Immature natural killer cell (primary cell): ENCODE results near the gene OSBPL6. TPM values are rescaled to one million over a fixed set of nuclear protein-coding genes. Genes with fewer than 3 reads are reported as not detected.
A peak's percentile ranks its signal among the peaks of the same experiment; 100 is the strongest.

ENCODE experiments used
- DNase-seq, 3 donors: peaks; one replicate each; pipeline ENCODE4 v3.0.0; 2022; ENCODE audit warnings: mixed read lengths in 1 of 3
- H3K27ac Mint-ChIP-seq, 6 donors: one replicate each; pipeline ENCODE4 v1.8.0; 2020; ENCODE audit warnings: mixed read lengths in 6 of 6, mild to moderate bottlenecking in 5 of 6, inconsistent platforms in 4 of 6, moderate library complexity in 3 of 6
- H3K27me3 Mint-ChIP-seq, 3 donors: one replicate each; pipeline ENCODE4 v1.8.0; 2020 to 2021; ENCODE audit warnings: low read depth in 3 of 3, mild to moderate bottlenecking in 3 of 3, mixed read lengths in 3 of 3, moderate library complexity in 3 of 3, inconsistent platforms in 1 of 3
- H3K36me3 Mint-ChIP-seq, 3 donors: one replicate each; pipeline ENCODE4 v1.8.0; 2020; ENCODE audit warnings: mixed read lengths in 3 of 3, inconsistent platforms in 2 of 3, mild to moderate bottlenecking in 2 of 3
- H3K4me1 Mint-ChIP-seq, 2 donors: one replicate each; pipeline ENCODE4 v1.8.0; 2020; ENCODE audit warnings: inconsistent platforms in 2 of 2, mild to moderate bottlenecking in 2 of 2, mixed read lengths in 2 of 2, moderate library complexity in 1 of 2
- H3K4me3 Mint-ChIP-seq, 5 donors: one replicate each; pipeline ENCODE4 v1.8.0; 2020; ENCODE audit warnings: mild to moderate bottlenecking in 5 of 5, mixed read lengths in 5 of 5, inconsistent platforms in 3 of 5, moderate library complexity in 3 of 5
- H3K9me3 Mint-ChIP-seq, 6 donors: one replicate each; pipeline ENCODE4 v1.8.0; 2020; ENCODE audit warnings: mild to moderate bottlenecking in 6 of 6, mixed read lengths in 6 of 6, inconsistent platforms in 4 of 6, moderate library complexity in 3 of 6
- polyA plus RNA-seq, 3 donors: library from polyadenylated mRNA; unstranded; fragments of 300-500 nt; fragmentation: Illumina TruSeq; gene quantifications; one replicate each; pipeline ENCODE4 v1.2.3, GENCODE V29; 2021

The OSBPL6 gene
- polyA plus RNA-seq, 3 donors from 2014 or later, result not detected

- Mint-ChIP-seq H3K27me3 (no peaks in the 10 kb centered on the region), H3K36me3 (peaks cover 28 to 55% (median 31%) of the 10 kb centered on the region in 3 donors), H3K27ac (no peak overlapping the region)
These were observed 242.3 kb downstream of the OSBPL6 start for GRCh38 chr2:178436662-178437061.

GRCh38 chr2:178441426-178441825, 247.1 kb downstream of the OSBPL6 start:
- no peak overlapping the region for H3K27ac Mint-ChIP-seq
- H3K27me3 Mint-ChIP-seq, result no peaks in the 10 kb centered on the region
- H3K4me3 Mint-ChIP-seq, result no peak overlapping the region
- H3K36me3 Mint-ChIP-seq, result peaks cover 22 to 57% (median 38%) of the 10 kb centered on the region in 3 donors
- no peak for DNase-seq
- H3K9me3 Mint-ChIP-seq, result no peaks in the 10 kb centered on the region
- no peaks in the 10 kb centered on the region for H3K4me1 Mint-ChIP-seq

More at GRCh38 chr2:178436662-178437061, 242.3 kb downstream of the OSBPL6 start:
- no peak for DNase-seq
- no peaks in the 10 kb centered on the region for H3K4me1 Mint-ChIP-seq
- H3K9me3 Mint-ChIP-seq, result no peaks in the 10 kb centered on the region
- H3K4me3 Mint-ChIP-seq, result no peak overlapping the region

- H3K27ac Mint-ChIP-seq, result peak overlapping the region in 5 of 6 donors; percentile 58 to 83 (median 77)
- peak overlapping the region; percentile 23 to 84 (median 33) for H3K4me3 Mint-ChIP-seq
- H3K4me1 Mint-ChIP-seq, result peaks cover 24 to 32% of the 10 kb centered on the region in 2 donors
- DNase-seq, result no peak
- peaks cover 13 to 27% (median 15%) of the 10 kb centered on the region in 3 donors for H3K36me3 Mint-ChIP-seq
- no peaks in the 10 kb centered on the region for H3K9me3 Mint-ChIP-seq
- H3K27me3 Mint-ChIP-seq, result peaks cover 10 to 15% (median 12%) of the 10 kb centered on the region in 3 donors
These were observed 254.8 kb downstream of the OSBPL6 start for GRCh38 chr2:178448968-178449661.

- no peak for DNase-seq
- Mint-ChIP-seq H3K27ac (peak overlapping the region; percentile 77 to 90 (median 84)), H3K27me3 (peaks cover 10 to 17% (median 12%) of the 10 kb centered on the region in 3 donors), H3K4me1 (peaks cover 24 to 32% of the 10 kb centered on the region in 2 donors), H3K9me3 (no peaks in the 10 kb centered on the region), H3K36me3 (peaks cover 7 to 21% (median 8%) of the 10 kb centered on the region in 3 donors), H3K4me3 (peak overlapping the region; percentile 79 to 86 (median 84))
These were observed 255.6 kb downstream of the OSBPL6 start for GRCh38 chr2:178449700-178450523.

- Mint-ChIP-seq H3K4me1 (peaks cover 24 to 32% of the 10 kb centered on the region in 2 donors), H3K9me3 (no peaks in the 10 kb centered on the region), H3K36me3 (peaks cover 4 to 17% (median 4%) of the 10 kb centered on the region in 3 donors), H3K27me3 (peaks cover 10 to 17% (median 12%) of the 10 kb centered on the region in 3 donors), H3K27ac (peak overlapping the region; percentile 77 to 90 (median 84)), H3K4me3 (peak overlapping the region; percentile 79 to 86 (median 84))
- no peak for DNase-seq
These were observed 256.1 kb downstream of the OSBPL6 start for GRCh38 chr2:178450524-178450773.

GRCh38 chr2:178450774-178451525, 256.6 kb downstream of the OSBPL6 start, which contains the start of the genes PJVK and PRKRA:
TSS of gene PJVK (plus strand) at chr2:178451378. CDS start at chr2:178453410, 2,032 bp downstream.
TSS of gene PRKRA (minus strand) at chr2:178451175. CDS start at chr2:178451030, 145 bp downstream.
- Mint-ChIP-seq H3K27me3 (peaks cover 10 to 17% (median 12%) of the 10 kb centered on the region in 3 donors), H3K27ac (peak within 1 kb of the TSS; percentile 79 to 96 (median 92)), H3K36me3 (peaks cover 4 to 17% (median 4%) of the 10 kb centered on the region in 3 donors), H3K4me3 (peak within 1 kb of the TSS; percentile 88 to 94 (median 90)), H3K9me3 (no peaks in the 10 kb centered on the region), H3K4me1 (peaks cover 24 to 32% of the 10 kb centered on the region in 2 donors)
- DNase-seq, result peak; percentile 95 to 96 (median 96)

GRCh38 chr2:178452334-178452733, 258.0 kb downstream of the OSBPL6 start:
- peak overlapping the region in 1 of 6 donors; percentile 24 for H3K27ac Mint-ChIP-seq
- H3K27me3 Mint-ChIP-seq, result peaks cover 10 to 17% (median 12%) of the 10 kb centered on the region in 3 donors
- H3K36me3 Mint-ChIP-seq, result peaks cover 0 to 13% (median 3%) of the 10 kb centered on the region in 3 donors
- peaks cover 24 to 32% of the 10 kb centered on the region in 2 donors for H3K4me1 Mint-ChIP-seq
- DNase-seq, result no peak
- H3K9me3 Mint-ChIP-seq, result no peaks in the 10 kb centered on the region
- peak overlapping the region; percentile 34 to 88 (median 50) for H3K4me3 Mint-ChIP-seq

Other genes with a start within 250 kb of the OSBPL6 start
- gene PDE11A, start 121.7 kb upstream of the OSBPL6 start, polyA plus RNA-seq, result not detected
- 10 to 100 TPM in 1 of 3 donors, 1 to 10 TPM in 2; 4.4 to 10.6 (median 7.2) TPM for gene RBM45, start 82.1 kb upstream of the OSBPL6 start, polyA plus RNA-seq